Tibial artery (tissue), 4 donors: ENCODE measurements around the gene PTH2.
A peak's percentile ranks its signal among the peaks of the same experiment; 100 is the strongest.

Experiments used
- DNase-seq, 2 donors: peaks; one replicate each; pipeline ENCODE4 v3.0.0-alpha.2; 2019
- H3K27ac ChIP-seq, 2 donors: fragments of 200-600 bp; sonication (generic) in 1 of 2; 1 replicate in 1 of 2; 2 replicates in 1 of 2; pipeline ENCODE4 v1.5.1; 2018 to 2019; ENCODE audit warnings: mild to moderate bottlenecking in 1 of 2
- H3K27me3 ChIP-seq, 2 donors: fragments of 200-600 bp; sonication (generic) in 1 of 2; one replicate each; pipeline versions ENCODE4 v1.5.1 to v1.6.0; 2016 to 2019
- H3K36me3 ChIP-seq, 3 donors: fragments of 200-600 bp; sonication (generic) in 2 of 3; one replicate each; pipeline ENCODE4 v1.5.1; 2016 to 2019; ENCODE audit warnings: mild to moderate bottlenecking in 2 of 3
- H3K4me1 ChIP-seq, 4 donors: fragments of 200-600 bp; sonication (generic) in 2 of 4; 1 replicate in 3 of 4; 2 replicates in 1 of 4; pipeline ENCODE4 v1.5.1; 2016 to 2019
- H3K4me3 ChIP-seq, 2 donors: fragments of 200-600 bp; sonication (generic) in 1 of 2; 1 replicate in 1 of 2; 2 replicates in 1 of 2; pipeline ENCODE4 v1.5.1; 2018 to 2019; ENCODE audit warnings: mild to moderate bottlenecking in 2 of 2
- H3K9me3 ChIP-seq, 3 donors: fragments of 200-600 bp; sonication (generic) in 1 of 3; one replicate each; pipeline ENCODE4 v1.5.1; 2016 to 2019
- intact Hi-C: fragments of 100-400 bp; cut with DNase I; formaldehyde crosslinking; loops from one replicate; pipeline ENCODE4 v1.15.0; 2023; ENCODE audit warnings: low total_unique reads
- TF ChIP-seq, protein P1 (sequence below), 2 experiments: fragments of 200-600 bp in 1 of 2; fragments of 450-650 bp in 1 of 2; IDR thresholded peaks; one replicate each; pipeline ENCODE4 v1.5.1; 2017 to 2019; ENCODE audit warnings: antibody characterized with exemption in 2 of 2, mild to moderate bottlenecking in 1 of 2, moderate library complexity in 1 of 2

PTH2 gene

DNA sequence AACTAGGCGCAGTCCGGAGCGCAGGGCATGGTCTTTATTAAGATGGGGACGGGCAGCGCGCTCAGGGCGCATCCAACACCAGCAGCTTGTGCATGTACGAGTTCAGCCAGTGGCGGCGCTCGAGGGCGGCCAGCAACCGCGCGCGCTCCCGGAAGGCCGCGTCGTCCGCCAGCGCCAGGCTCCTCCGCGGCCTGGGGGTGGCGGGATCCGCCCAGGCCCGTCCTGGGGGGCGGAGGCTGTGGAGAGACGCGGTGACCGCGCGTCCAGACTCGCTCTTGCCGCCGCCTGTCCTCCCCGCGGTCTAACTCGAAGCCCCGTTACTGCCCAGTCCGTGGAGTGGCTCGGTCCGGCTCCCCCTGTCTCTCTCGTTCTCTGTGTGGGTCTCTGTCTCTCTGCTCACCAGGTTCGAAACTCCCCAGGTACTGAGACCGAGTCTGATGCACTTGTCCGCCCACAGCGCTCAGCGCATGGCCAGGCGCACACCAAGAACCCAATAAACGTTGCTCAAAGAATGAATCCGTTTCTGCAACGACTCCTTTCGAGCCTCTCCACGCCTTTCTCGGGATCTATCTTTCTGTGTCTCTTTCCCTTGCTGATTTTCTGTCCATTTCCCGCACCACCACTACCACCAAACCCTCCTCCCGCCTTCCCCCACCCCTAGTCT is 702 bp downstream of the PTH2 start:
- intact Hi-C loops: no loop called here
- peaks cover 0 to 31% (median 25%) of the 10 kb centered on the region in 4 donors for H3K4me1 ChIP-seq
- peaks cover 4 to 98% of the 10 kb centered on the region in 2 donors for H3K27me3 ChIP-seq
- no peak for DNase-seq
- no peaks in the 10 kb centered on the region for H3K36me3 ChIP-seq
- H3K9me3 ChIP-seq: no peaks in the 10 kb centered on the region
- H3K4me3 ChIP-seq: peak overlapping the region in 1 of 2 donors; percentile 13
- H3K27ac ChIP-seq: no peak overlapping the region
- TF ChIP-seq, protein P1, sequence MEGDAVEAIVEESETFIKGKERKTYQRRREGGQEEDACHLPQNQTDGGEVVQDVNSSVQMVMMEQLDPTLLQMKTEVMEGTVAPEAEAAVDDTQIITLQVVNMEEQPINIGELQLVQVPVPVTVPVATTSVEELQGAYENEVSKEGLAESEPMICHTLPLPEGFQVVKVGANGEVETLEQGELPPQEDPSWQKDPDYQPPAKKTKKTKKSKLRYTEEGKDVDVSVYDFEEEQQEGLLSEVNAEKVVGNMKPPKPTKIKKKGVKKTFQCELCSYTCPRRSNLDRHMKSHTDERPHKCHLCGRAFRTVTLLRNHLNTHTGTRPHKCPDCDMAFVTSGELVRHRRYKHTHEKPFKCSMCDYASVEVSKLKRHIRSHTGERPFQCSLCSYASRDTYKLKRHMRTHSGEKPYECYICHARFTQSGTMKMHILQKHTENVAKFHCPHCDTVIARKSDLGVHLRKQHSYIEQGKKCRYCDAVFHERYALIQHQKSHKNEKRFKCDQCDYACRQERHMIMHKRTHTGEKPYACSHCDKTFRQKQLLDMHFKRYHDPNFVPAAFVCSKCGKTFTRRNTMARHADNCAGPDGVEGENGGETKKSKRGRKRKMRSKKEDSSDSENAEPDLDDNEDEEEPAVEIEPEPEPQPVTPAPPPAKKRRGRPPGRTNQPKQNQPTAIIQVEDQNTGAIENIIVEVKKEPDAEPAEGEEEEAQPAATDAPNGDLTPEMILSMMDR (IDR thresholded peaks at IDR 0.05): peak; percentile 8 to 22

DNA sequence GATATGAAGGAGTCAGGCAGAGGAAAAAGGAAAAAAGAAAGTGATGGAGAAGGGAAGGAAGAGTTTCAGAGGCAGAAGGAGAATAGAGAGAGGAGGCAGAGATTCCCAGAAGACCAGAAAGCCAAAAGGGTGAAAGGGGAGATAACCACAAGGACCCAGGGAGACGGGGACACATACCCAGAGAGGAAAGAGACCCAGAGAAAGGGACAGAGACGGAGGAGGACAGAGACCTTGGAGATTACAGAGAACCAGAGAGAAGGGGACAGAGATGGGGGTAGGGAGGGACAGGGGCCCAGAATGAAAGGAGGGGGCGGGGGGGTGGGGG is 1.4 kb downstream of the PTH2 start:
- H3K27ac ChIP-seq: no peak overlapping the region
- no peak for DNase-seq
- peaks cover 4 to 98% of the 10 kb centered on the region in 2 donors for H3K27me3 ChIP-seq
- peaks cover 0 to 31% (median 23%) of the 10 kb centered on the region in 4 donors for H3K4me1 ChIP-seq
- no peak overlapping the region for H3K4me3 ChIP-seq
- no peaks in the 10 kb centered on the region for H3K36me3 ChIP-seq
- intact Hi-C loops: no loop called here
- TF ChIP-seq, protein P1 (IDR thresholded peaks at IDR 0.05): no peak
- no peaks in the 10 kb centered on the region for H3K9me3 ChIP-seq

DNA sequence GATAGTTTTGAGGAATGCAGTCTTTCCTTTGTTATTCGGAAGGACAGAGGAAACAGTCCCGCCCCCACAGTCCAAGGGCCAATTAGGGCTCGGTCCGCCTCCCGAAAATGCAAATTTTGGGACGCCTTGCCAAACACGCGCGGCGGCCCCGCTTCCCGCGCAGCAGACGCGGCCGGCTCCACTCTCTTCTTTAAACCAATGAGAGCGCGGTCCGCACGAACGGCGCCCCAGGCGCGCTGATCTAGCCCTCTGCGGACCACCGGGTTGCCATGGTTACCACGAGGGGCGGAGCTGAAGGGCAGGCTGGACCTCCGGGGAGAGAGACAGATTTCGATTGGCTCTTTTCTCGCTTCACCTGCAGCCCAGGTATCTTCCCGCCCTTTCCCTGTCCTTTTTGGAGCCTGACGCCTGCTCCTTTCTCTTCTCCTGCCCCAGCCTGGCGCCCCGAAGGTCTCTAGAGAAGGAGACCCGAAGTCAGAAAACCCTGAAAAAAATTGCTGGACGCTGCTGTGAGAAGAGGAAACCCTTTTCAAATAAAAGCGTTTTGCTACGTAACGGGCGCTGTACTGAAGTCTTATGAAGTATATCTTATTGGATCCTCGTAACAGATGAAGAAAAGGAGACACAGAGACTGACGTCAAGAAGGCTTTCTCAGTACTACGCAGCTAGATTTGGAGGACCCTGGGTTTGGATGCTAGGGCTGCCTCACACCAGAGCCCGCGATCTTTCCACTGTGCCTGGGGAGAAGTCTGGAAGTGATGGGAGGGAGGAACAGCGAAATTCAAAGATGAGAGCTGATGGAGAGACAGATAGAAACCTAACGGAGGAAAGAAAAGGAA is 2.0 kb downstream of the PTH2 start:
- peaks cover 0 to 31% (median 23%) of the 10 kb centered on the region in 4 donors for H3K4me1 ChIP-seq
- TF ChIP-seq, protein P1 (IDR thresholded peaks at IDR 0.05): no peak
- peak in 1 of 2 donors; percentile 39 for DNase-seq
- H3K36me3 ChIP-seq: no peaks in the 10 kb centered on the region
- peaks cover 4 to 98% of the 10 kb centered on the region in 2 donors for H3K27me3 ChIP-seq
- no peaks in the 10 kb centered on the region for H3K9me3 ChIP-seq
- intact Hi-C loops: no loop called here
- H3K4me3 ChIP-seq: no peak overlapping the region
- no peak overlapping the region for H3K27ac ChIP-seq

DNA sequence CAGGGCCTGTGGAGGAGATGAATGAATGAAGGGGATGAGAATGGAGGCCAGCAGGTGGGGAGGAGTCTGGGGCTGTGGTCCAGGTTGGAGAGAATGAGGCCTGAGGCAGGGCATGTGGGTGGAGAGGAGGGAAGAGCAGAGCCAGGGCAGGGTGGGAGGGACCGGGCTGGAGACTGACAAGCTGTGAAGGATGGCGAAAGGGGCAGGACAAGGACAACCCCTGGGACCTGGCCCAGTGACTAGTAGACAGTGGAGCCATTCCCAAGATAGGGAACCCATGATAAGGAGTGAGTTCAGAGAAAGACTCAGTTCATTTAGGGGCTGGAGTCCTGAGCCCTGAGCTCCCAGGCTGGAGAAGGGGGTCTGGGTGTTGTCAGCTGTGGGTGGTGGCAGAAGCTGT is 3.0 kb downstream of the PTH2 start:
- TF ChIP-seq, protein P1 (IDR thresholded peaks at IDR 0.05): no peak
- Histone ChIP-seq H3K36me3 (no peaks in the 10 kb centered on the region), H3K27ac (no peak overlapping the region), H3K4me3 (no peak overlapping the region), H3K27me3 (peaks cover 4 to 97% of the 10 kb centered on the region in 2 donors), H3K4me1 (peaks cover 0 to 31% (median 23%) of the 10 kb centered on the region in 4 donors), H3K9me3 (no peaks in the 10 kb centered on the region)
- intact Hi-C loops: no loop called here
- no peak for DNase-seq

DNA sequence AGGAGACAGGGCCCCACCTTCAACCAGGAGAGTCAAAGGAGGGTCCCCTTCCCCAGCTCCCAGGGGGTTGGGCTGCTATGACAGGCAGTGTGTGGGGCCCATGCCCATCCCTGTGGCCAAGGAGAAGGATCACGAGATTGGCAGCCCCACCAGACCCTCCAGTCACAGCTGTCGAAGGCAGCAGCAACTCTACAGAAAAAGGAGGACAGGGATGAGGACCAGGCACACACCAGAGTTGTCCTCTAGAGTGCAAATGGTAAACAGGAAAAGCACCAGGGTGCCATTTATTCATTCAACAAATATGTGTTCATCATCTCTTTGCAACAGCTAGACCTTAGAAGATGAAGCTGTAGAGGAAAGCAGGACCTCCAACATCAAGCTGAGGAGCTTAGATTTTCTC is 4.1 kb downstream of the PTH2 start:
- intact Hi-C loops: no loop called here
- DNase-seq: no peak
- Histone ChIP-seq H3K27me3 (peaks cover 4 to 97% of the 10 kb centered on the region in 2 donors), H3K36me3 (no peaks in the 10 kb centered on the region), H3K4me3 (no peak overlapping the region), H3K9me3 (no peaks in the 10 kb centered on the region), H3K27ac (no peak overlapping the region), H3K4me1 (peaks cover 0 to 31% (median 23%) of the 10 kb centered on the region in 4 donors)
- TF ChIP-seq, protein P1 (IDR thresholded peaks at IDR 0.05): no peak
